CD14-positive monocyte (primary cell): ENCODE results near the gene SYT7. TPM values are rescaled to one million over a fixed set of nuclear protein-coding genes. Genes with fewer than 3 reads are reported as not detected.
A peak's percentile ranks its signal among the peaks of the same experiment; 100 is the strongest.

Experiments
- DNase-seq, 3 donors: peaks; one replicate each; pipeline ENCODE4 v3.0.0-alpha.2; 2011 to 2022
- H2AFZ ChIP-seq: 2 replicates; pipeline ENCODE4 v1.6.0; 2012; ENCODE audit warnings: mild to moderate bottlenecking, low read depth, low read length, inconsistent platforms; ENCODE audit not compliant: insufficient read depth, poor library complexity, severe bottlenecking
- H3K27ac ChIP-seq, 2 donors: 1 replicate in 1 of 2; 2 replicates in 1 of 2; pipeline ENCODE4 v1.5.1; 2012 to 2013; ENCODE audit warnings: low read length in 2 of 2, control low read depth in 1 of 2, inconsistent platforms in 1 of 2, low read depth in 1 of 2, mild to moderate bottlenecking in 1 of 2
- H3K27me3 ChIP-seq, 2 donors: one replicate each; pipeline versions ENCODE4 v1.6.0 to v1.6.1; 2011 to 2013; ENCODE audit warnings: low read length in 2 of 2; ENCODE audit not compliant: control insufficient read depth in 2 of 2, insufficient read depth in 2 of 2
- H3K36me3 ChIP-seq, 2 donors: replicated peaks in 1 of 2; 1 replicate in 1 of 2; 2 replicates in 1 of 2; pipeline versions ENCODE4 v1.5.1 to v1.6.1; 2012 to 2013; ENCODE audit warnings: low read length in 2 of 2, control low read depth in 1 of 2, inconsistent platforms in 1 of 2, mild to moderate bottlenecking in 1 of 2; ENCODE audit not compliant: insufficient read depth in 2 of 2, control insufficient read depth in 1 of 2
- H3K4me1 ChIP-seq, 2 donors: 1 replicate in 1 of 2; 2 replicates in 1 of 2; pipeline versions ENCODE4 v1.5.1 to v1.6.1; 2012 to 2013; ENCODE audit warnings: low read length in 2 of 2, control low read depth in 1 of 2, inconsistent platforms in 1 of 2, mild to moderate bottlenecking in 1 of 2, moderate library complexity in 1 of 2; ENCODE audit not compliant: insufficient read depth in 2 of 2, control insufficient read depth in 1 of 2
- H3K4me2 ChIP-seq: replicated peaks from 2 replicates; pipeline ENCODE3; 2012; ENCODE audit warnings: low read length, moderate library complexity, mild to moderate bottlenecking; ENCODE audit not compliant: poor library complexity, severe bottlenecking; ENCODE audit errors: extremely low read depth
- H3K4me3 ChIP-seq, 3 experiments: fragments of 200-600 bp in 1 of 3; sonication (generic) in 1 of 3; replicated peaks in 1 of 3; 1 replicate in 2 of 3; 2 replicates in 1 of 3; pipeline ENCODE4 v1.5.1; 2011 to 2013; ENCODE audit warnings: low read length in 3 of 3, mild to moderate bottlenecking in 3 of 3, control low read depth in 2 of 3, low read depth in 2 of 3, inconsistent platforms in 1 of 3, moderate library complexity in 1 of 3
- H3K79me2 ChIP-seq: 2 replicates; pipeline ENCODE4 v1.6.0; 2012; ENCODE audit warnings: mild to moderate bottlenecking, control low read depth, inconsistent platforms, low read length, moderate library complexity; ENCODE audit not compliant: insufficient read depth
- H3K9ac ChIP-seq: 2 replicates; pipeline ENCODE4 v1.6.0; 2017; ENCODE audit warnings: low read length, mild to moderate bottlenecking; ENCODE audit not compliant: insufficient read depth, poor library complexity, severe bottlenecking
- H3K9me3 ChIP-seq, 2 donors: replicated peaks in 1 of 2; 1 replicate in 1 of 2; 2 replicates in 1 of 2; pipeline versions ENCODE4 v1.5.1 to v1.6.1; 2012 to 2013; ENCODE audit warnings: low read length in 2 of 2, control low read depth in 1 of 2; ENCODE audit not compliant: control insufficient read depth in 1 of 2, insufficient read depth in 1 of 2
- H4K20me1 ChIP-seq: 2 replicates; pipeline ENCODE4 v1.6.0; 2012; ENCODE audit warnings: mild to moderate bottlenecking, low read length, control low read depth, moderate library complexity; ENCODE audit not compliant: insufficient read depth
- H3K27ac Mint-ChIP-seq, 7 donors: one replicate each; pipeline ENCODE4 v1.8.0; 2020; ENCODE audit warnings: mild to moderate bottlenecking in 7 of 7, mixed read lengths in 7 of 7, moderate library complexity in 6 of 7, inconsistent platforms in 2 of 7
- H3K27me3 Mint-ChIP-seq, 3 donors: one replicate each; pipeline ENCODE4 v1.8.0; 2021 to 2022; ENCODE audit warnings: low read depth in 3 of 3, mild to moderate bottlenecking in 3 of 3, mixed read lengths in 3 of 3, moderate library complexity in 3 of 3, inconsistent platforms in 1 of 3
- H3K36me3 Mint-ChIP-seq, 2 donors: one replicate each; pipeline ENCODE4 v1.8.0; 2020; ENCODE audit warnings: mixed read lengths in 2 of 2, inconsistent platforms in 1 of 2, mild to moderate bottlenecking in 1 of 2
- H3K4me1 Mint-ChIP-seq: one replicate; pipeline ENCODE4 v1.8.0; 2020; ENCODE audit warnings: mild to moderate bottlenecking, mixed read lengths
- H3K4me3 Mint-ChIP-seq, 2 donors: one replicate each; pipeline ENCODE4 v1.8.0; 2020; ENCODE audit warnings: mild to moderate bottlenecking in 2 of 2, mixed read lengths in 2 of 2, moderate library complexity in 1 of 2
- H3K9me3 Mint-ChIP-seq, 7 donors: one replicate each; pipeline ENCODE4 v1.8.0; 2020 to 2022; ENCODE audit warnings: mixed read lengths in 7 of 7, mild to moderate bottlenecking in 6 of 7, moderate library complexity in 6 of 7, inconsistent platforms in 2 of 7
- WGBS: methylation state at CpG from one replicate; pipeline ENCODE4 v1.1.5; 2013; ENCODE audit warnings: missing lambda C conversion rate; ENCODE audit not compliant: insufficient coverage; 5-methylcytosine and 5-hydroxymethylcytosine counted together
- intact Hi-C, 2 donors: fragments of 100-400 bp; cut with micrococcal nuclease; formaldehyde crosslinking; loops; one replicate each; pipeline versions ENCODE4 v1.15.0 to v1.15.1; 2023
- polyA plus RNA-seq, 3 donors: library from polyadenylated mRNA; depleted of rRNA in 1 of 3; unstranded in 2 of 3; stranded (reverse) in 1 of 3; fragments of 300-500 nt in 2 of 3; fragments of >200 nt in 1 of 3; fragmentation: Illumina TruSeq in 2 of 3; gene quantifications; 1 replicate in 2 of 3; 2 replicates in 1 of 3; pipeline ENCODE4 v1.2.3, GENCODE V29; 2012 to 2021
- TF ChIP-seq, protein P1 (sequence below): fragments of 200-600 bp; IDR thresholded peaks from one replicate; pipeline ENCODE4 v1.8.0; 2022; ENCODE audit warnings: antibody characterized with exemption, mild to moderate bottlenecking

Gene SYT7
- polyA plus RNA-seq, 3 donors, result not detected

DNA sequence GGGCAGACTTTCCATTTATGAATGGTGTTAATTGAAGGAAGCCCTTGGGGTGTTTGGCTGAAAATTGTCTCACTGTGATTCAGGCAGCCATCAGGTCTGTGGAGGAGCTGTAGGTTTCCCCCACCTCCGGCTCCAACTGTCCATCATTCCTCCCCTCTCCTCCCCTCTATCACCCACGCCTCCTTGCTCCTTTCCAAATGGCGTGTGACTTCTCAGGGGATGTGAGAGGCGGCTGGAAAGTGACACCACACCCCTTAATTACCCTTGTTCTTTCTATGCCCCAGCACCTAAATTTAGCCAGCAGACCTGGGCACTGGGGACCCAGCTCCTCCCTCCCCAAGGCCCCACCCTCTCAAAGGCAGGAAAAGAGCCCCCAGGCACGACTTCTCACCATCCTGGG is 38.1 kb upstream of the SYT7 start:
- Histone ChIP-seq H2AFZ (no peak overlapping the region), H3K4me2 (no peak overlapping the region), H3K9me3 (no peaks in the 10 kb centered on the region), H3K36me3 (no peaks in the 10 kb centered on the region), H3K27ac (no peak overlapping the region), H4K20me1 (no peaks in the 10 kb centered on the region), H3K4me1 (no peaks in the 10 kb centered on the region), H3K27me3 (no peaks in the 10 kb centered on the region), H3K79me2 (no peaks in the 10 kb centered on the region), H3K4me3 (no peak overlapping the region), H3K9ac (no peak overlapping the region)
- Mint-ChIP-seq H3K36me3 (no peaks in the 10 kb centered on the region), H3K27ac (peak overlapping the region in 1 of 7 donors; percentile 2), H3K4me3 (no peak overlapping the region), H3K9me3 (peaks cover 0 to 1% (median 0%) of the 10 kb centered on the region in 7 donors), H3K4me1 (no peaks in the 10 kb centered on the region), H3K27me3 (peaks cover 0 to 21% (median 16%) of the 10 kb centered on the region in 3 donors)
- intact Hi-C loops, result no loop called here
- no peak for DNase-seq
- TF ChIP-seq, protein P1, sequence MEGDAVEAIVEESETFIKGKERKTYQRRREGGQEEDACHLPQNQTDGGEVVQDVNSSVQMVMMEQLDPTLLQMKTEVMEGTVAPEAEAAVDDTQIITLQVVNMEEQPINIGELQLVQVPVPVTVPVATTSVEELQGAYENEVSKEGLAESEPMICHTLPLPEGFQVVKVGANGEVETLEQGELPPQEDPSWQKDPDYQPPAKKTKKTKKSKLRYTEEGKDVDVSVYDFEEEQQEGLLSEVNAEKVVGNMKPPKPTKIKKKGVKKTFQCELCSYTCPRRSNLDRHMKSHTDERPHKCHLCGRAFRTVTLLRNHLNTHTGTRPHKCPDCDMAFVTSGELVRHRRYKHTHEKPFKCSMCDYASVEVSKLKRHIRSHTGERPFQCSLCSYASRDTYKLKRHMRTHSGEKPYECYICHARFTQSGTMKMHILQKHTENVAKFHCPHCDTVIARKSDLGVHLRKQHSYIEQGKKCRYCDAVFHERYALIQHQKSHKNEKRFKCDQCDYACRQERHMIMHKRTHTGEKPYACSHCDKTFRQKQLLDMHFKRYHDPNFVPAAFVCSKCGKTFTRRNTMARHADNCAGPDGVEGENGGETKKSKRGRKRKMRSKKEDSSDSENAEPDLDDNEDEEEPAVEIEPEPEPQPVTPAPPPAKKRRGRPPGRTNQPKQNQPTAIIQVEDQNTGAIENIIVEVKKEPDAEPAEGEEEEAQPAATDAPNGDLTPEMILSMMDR, result no peak
- 68% methylated on average over 4 of the region's 5 CpGs for WGBS

DNA sequence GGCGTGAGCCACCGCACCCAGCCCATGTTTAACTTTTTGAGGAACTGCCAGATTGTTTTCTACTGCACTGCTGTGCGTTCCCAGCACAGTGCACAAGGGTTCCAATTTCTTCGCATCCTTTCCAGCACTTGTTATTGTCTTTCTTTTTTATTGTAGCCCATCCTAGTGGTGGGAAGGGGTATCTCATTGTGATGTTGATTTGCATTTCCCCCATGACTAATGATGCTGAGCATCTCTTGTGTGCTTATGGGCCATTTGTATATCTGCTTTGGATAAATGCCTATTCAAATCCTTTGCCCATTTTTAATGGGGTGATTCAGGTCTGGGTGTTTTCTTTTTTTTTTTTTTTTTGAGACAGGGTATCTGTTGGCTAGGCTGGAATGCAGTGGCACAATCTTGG is 36.6 kb upstream of the SYT7 start:
- Histone ChIP-seq H3K36me3 (no peaks in the 10 kb centered on the region), H3K4me1 (no peaks in the 10 kb centered on the region), H3K79me2 (no peaks in the 10 kb centered on the region), H2AFZ (no peak overlapping the region), H3K9me3 (no peaks in the 10 kb centered on the region), H3K27ac (no peak overlapping the region), H3K9ac (no peak overlapping the region), H3K27me3 (peaks cover 0 to 3% of the 10 kb centered on the region in 2 donors), H3K4me2 (no peak overlapping the region), H4K20me1 (no peaks in the 10 kb centered on the region), H3K4me3 (no peak overlapping the region)
- H3K4me3 Mint-ChIP-seq, result no peak overlapping the region
- H3K4me1 Mint-ChIP-seq, result no peaks in the 10 kb centered on the region
- peaks cover 0 to 22% (median 12%) of the 10 kb centered on the region in 3 donors for H3K27me3 Mint-ChIP-seq
- intact Hi-C loops, result no loop called here
- WGBS, result 81% methylated on average over 3 of the region's 4 CpGs
- peaks cover 0 to 1% (median 0%) of the 10 kb centered on the region in 7 donors for H3K9me3 Mint-ChIP-seq
- H3K36me3 Mint-ChIP-seq, result no peaks in the 10 kb centered on the region
- DNase-seq, result no peak
- TF ChIP-seq, protein P1, result no peak
- no peak overlapping the region for H3K27ac Mint-ChIP-seq
